DOHH2 (cell line): Measurements from ENCODE around the gene CRY1.

Experiments used
- H3F3A ChIP-seq: fragments of 200-600 bp; sonication (generic), shearing (Covaris generic); 2 replicates; pipeline ENCODE4 v1.6.0; 2016; ENCODE audit warnings: antibody characterized with exemption, mild to moderate bottlenecking; ENCODE audit not compliant: control insufficient read depth, insufficient read depth
- H3K27ac ChIP-seq: fragments of 200-600 bp; sonication (generic); 2 replicates; pipeline ENCODE4 v1.5.1; 2014; ENCODE audit warnings: low read depth, mild to moderate bottlenecking, low read length, moderate library complexity
- H3K27me3 ChIP-seq: fragments of 200-600 bp; sonication (generic); 2 replicates; pipeline ENCODE4 v1.6.1; 2014; ENCODE audit warnings: mild to moderate bottlenecking, low read length, mixed read lengths; ENCODE audit not compliant: control insufficient read depth
- H3K36me3 ChIP-seq: fragments of 200-600 bp; sonication (generic); 2 replicates; pipeline ENCODE4 v1.6.1; 2014; ENCODE audit warnings: mild to moderate bottlenecking, low read length, moderate library complexity, mixed read lengths; ENCODE audit not compliant: control insufficient read depth
- H3K4me1 ChIP-seq: fragments of 200-600 bp; sonication (generic); 2 replicates; pipeline ENCODE4 v1.6.1; 2014; ENCODE audit warnings: mild to moderate bottlenecking, low read length, mixed read lengths; ENCODE audit not compliant: control insufficient read depth
- H3K4me2 ChIP-seq: fragments of 200-600 bp; sonication (generic); 2 replicates; pipeline ENCODE4 v1.6.0; 2014; ENCODE audit warnings: mild to moderate bottlenecking, low read length, moderate library complexity
- H3K4me3 ChIP-seq: fragments of 200-600 bp; sonication (generic); 2 replicates; pipeline ENCODE4 v1.5.1; 2014; ENCODE audit warnings: mild to moderate bottlenecking, low read length, mixed read lengths
- H3K79me2 ChIP-seq: fragments of 200-600 bp; sonication (generic); 2 replicates; pipeline ENCODE4 v1.6.1; 2014; ENCODE audit warnings: mild to moderate bottlenecking, low read length, mixed read lengths; ENCODE audit not compliant: control insufficient read depth
- H3K9me2 ChIP-seq: fragments of 200-600 bp; sonication (generic); replicated peaks from 2 replicates; pipeline ENCODE4 v1.6.1; 2014; ENCODE audit warnings: mild to moderate bottlenecking, low read length, mixed read lengths; ENCODE audit not compliant: control insufficient read depth
- H3K9me3 ChIP-seq: fragments of 200-600 bp; sonication (generic); 2 replicates; pipeline ENCODE4 v1.6.1; 2014; ENCODE audit warnings: antibody characterized with exemption, low read length, mixed read lengths; ENCODE audit not compliant: control insufficient read depth, insufficient read depth
- H4K20me1 ChIP-seq: fragments of 200-600 bp; sonication (generic); 2 replicates; pipeline ENCODE4 v1.6.0; 2014; ENCODE audit warnings: low read depth, mild to moderate bottlenecking, antibody characterized with exemption, low read length, moderate library complexity; ENCODE audit not compliant: control insufficient read depth, insufficient read depth
- EZH2phosphoT487 ChIP-seq: fragments of 200-600 bp; sonication (generic); IDR thresholded peaks from 2 replicates; pipeline ENCODE4 v1.6.1; 2017; ENCODE audit warnings: borderline replicate concordance, mild to moderate bottlenecking, antibody characterized with exemption, low read length, moderate library complexity, mixed read lengths
- TF ChIP-seq, protein P1 (sequence below): fragments of 200-600 bp; sonication (generic); IDR thresholded peaks from one replicate; pipeline ENCODE4 v1.5.1; 2014; ENCODE audit warnings: antibody characterized with exemption, mild to moderate bottlenecking, low read depth, low read length; ENCODE audit not compliant: poor library complexity, severe bottlenecking

Gene CRY1

DNA sequence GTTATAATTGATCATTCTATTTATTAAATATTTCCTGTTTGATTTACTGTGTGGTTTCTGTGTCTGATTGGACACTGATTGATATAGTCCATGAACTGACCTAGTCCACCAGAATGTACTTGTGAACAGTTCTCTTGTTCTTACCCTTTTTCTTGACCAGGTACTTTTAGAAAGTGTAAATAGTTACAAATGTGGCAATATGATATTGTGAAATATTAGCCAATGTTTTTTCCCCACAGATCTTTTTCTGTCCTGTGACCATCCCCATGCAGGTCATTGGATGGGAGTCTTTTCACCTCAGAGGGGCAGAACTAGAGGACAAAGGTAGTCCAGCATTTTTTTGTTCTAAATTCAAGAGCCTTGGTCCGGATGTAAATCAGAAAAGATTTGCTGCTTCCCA, 8.3 kb upstream of the CRY1 start:
- Histone ChIP-seq H3K27me3 (no peaks in the 10 kb centered on the region), H3K27ac (no peak overlapping the region), H3K36me3 (no peaks in the 10 kb centered on the region), H3K4me1 (no peaks in the 10 kb centered on the region), H3K9me3 (no peaks in the 10 kb centered on the region), H3K4me2 (no peak overlapping the region), H3F3A (no peaks in the 10 kb centered on the region), H3K9me2 (no peaks in the 10 kb centered on the region), H3K79me2 (no peaks in the 10 kb centered on the region), H3K4me3 (no peak overlapping the region), H4K20me1 (no peaks in the 10 kb centered on the region)
- no peak for TF ChIP-seq EZH2phosphoT487
- TF ChIP-seq, protein P1, sequence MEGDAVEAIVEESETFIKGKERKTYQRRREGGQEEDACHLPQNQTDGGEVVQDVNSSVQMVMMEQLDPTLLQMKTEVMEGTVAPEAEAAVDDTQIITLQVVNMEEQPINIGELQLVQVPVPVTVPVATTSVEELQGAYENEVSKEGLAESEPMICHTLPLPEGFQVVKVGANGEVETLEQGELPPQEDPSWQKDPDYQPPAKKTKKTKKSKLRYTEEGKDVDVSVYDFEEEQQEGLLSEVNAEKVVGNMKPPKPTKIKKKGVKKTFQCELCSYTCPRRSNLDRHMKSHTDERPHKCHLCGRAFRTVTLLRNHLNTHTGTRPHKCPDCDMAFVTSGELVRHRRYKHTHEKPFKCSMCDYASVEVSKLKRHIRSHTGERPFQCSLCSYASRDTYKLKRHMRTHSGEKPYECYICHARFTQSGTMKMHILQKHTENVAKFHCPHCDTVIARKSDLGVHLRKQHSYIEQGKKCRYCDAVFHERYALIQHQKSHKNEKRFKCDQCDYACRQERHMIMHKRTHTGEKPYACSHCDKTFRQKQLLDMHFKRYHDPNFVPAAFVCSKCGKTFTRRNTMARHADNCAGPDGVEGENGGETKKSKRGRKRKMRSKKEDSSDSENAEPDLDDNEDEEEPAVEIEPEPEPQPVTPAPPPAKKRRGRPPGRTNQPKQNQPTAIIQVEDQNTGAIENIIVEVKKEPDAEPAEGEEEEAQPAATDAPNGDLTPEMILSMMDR = no peak

DNA sequence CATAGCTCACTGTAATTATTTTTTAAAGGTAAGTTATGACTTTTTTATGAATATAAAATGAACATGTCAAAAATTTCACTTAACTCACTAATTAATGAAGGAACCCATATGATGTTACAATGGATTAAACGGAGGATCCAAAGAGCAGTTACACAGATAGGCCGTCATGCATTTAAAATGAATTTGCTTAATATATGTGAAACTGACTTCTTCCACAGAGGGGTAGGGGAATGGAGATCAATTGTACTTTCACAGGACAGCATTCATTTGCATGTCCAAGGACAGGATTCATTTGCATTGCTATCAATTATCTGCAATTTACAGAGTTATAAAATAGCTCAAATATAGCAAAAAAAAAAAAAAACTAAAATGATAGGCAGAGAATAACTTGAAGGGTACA, 6.6 kb upstream of the CRY1 start:
- no peaks in the 10 kb centered on the region for H4K20me1 ChIP-seq
- H3F3A ChIP-seq = no peaks in the 10 kb centered on the region
- H3K4me2 ChIP-seq = no peak overlapping the region
- H3K4me1 ChIP-seq = no peaks in the 10 kb centered on the region
- no peak for TF ChIP-seq EZH2phosphoT487
- TF ChIP-seq, protein P1 = no peak
- H3K36me3 ChIP-seq = no peaks in the 10 kb centered on the region
- H3K9me3 ChIP-seq = no peaks in the 10 kb centered on the region
- no peak overlapping the region for H3K27ac ChIP-seq
- H3K4me3 ChIP-seq = no peak overlapping the region
- H3K9me2 ChIP-seq = no peaks in the 10 kb centered on the region
- no peaks in the 10 kb centered on the region for H3K27me3 ChIP-seq
- no peaks in the 10 kb centered on the region for H3K79me2 ChIP-seq

DNA sequence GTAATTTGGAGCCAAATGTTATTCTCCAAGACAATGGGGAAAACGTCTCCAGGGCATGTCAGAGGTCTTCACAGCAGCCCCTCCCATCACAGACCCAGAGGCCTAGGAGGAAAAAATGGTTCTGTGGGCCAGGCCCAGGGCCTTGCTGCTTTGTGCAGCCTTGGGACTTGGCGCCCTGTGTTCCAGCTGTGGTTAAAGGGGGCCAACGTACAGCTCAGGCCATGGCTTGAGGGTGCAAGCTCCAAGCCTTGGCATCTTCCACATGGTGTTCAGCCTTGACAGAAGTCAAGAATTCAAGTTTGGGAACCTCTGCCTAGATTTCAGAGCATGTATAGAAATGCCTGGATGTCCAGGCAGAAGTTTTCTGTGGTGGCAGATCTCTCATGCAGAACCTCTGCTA, 3.2 kb upstream of the CRY1 start:
- no peak for TF ChIP-seq EZH2phosphoT487
- TF ChIP-seq, protein P1 = no peak
- H3K79me2 ChIP-seq = no peaks in the 10 kb centered on the region
- H3K36me3 ChIP-seq = no peaks in the 10 kb centered on the region
- H3K27ac ChIP-seq = no peak overlapping the region
- H3K9me3 ChIP-seq = 0 out of 2 replicates have a peak, but pooled peaks cover 3% of the 10 kb centered on the region
- no peaks in the 10 kb centered on the region for H3K9me2 ChIP-seq
- H3K4me3 ChIP-seq = no peak overlapping the region
- H3K4me1 ChIP-seq = no peaks in the 10 kb centered on the region
- no peak overlapping the region for H3K4me2 ChIP-seq
- no peaks in the 10 kb centered on the region for H3K27me3 ChIP-seq
- H4K20me1 ChIP-seq = no peaks in the 10 kb centered on the region
- H3F3A ChIP-seq = no peaks in the 10 kb centered on the region

DNA sequence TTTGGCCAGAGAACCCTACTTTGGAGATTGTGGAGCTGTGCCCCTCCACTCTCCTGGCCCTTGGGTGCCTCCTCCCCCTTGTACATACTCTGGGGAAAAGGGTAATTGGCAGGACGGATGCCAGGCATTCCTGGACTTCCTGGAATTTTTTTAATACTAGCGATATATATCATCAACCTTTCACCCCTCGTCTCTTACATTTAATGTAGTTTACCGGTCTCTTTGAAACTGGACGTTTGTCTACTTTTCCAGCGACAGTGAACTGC, 767 bp upstream of the CRY1 start:
- H3K27ac ChIP-seq = no peak overlapping the region
- H3K4me3 ChIP-seq = no peak overlapping the region
- no peaks in the 10 kb centered on the region for H3F3A ChIP-seq
- H3K27me3 ChIP-seq = no peaks in the 10 kb centered on the region
- no peaks in the 10 kb centered on the region for H3K9me2 ChIP-seq
- H4K20me1 ChIP-seq = no peaks in the 10 kb centered on the region
- no peaks in the 10 kb centered on the region for H3K36me3 ChIP-seq
- no peak overlapping the region for H3K4me2 ChIP-seq
- no peaks in the 10 kb centered on the region for H3K4me1 ChIP-seq
- TF ChIP-seq, protein P1 = no peak
- no peak for TF ChIP-seq EZH2phosphoT487
- H3K79me2 ChIP-seq = no peaks in the 10 kb centered on the region
- 0 out of 2 replicates have a peak, but pooled peaks cover 3% of the 10 kb centered on the region for H3K9me3 ChIP-seq
